GM12801 (cell line): ENCODE results near the gene TAB3.

Experiments
- CTCF ChIP-seq: IDR thresholded peaks from one replicate; pipeline ENCODE4 v1.5.1; 2011; ENCODE audit warnings: control low read depth; ENCODE audit not compliant: insufficient read length; ENCODE audit errors: extremely low read depth

Gene TAB3

DNA sequence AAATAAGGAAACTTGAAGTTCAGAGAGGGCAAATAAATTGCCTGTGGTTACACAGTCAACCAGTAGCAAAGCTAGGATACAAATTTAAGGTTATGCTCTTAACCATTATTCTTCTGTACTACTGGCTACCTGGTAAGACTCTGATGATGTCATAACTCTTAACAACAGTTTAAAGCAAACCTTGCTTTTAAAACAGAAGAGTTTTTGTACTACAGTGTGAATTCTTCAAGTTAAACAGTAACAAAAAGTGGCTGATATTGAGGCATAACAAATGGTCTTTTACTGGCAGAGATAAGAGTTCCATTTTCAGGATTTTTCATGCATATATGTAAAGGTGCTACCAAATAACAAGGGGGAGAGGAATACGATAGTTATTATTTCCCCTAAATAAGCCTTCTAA, 23.4 kb downstream of the TAB3 start:
- TF ChIP-seq CTCF = no peak

- no peak for TF ChIP-seq CTCF
Measured at GRCh38 chrX:30865015-30865414, 24.0 kb downstream of the TAB3 start.

GRCh38 chrX:30864383-30864785, 24.7 kb downstream of the TAB3 start:
- TF ChIP-seq CTCF = no peak

- TF ChIP-seq CTCF = no peak
Measured at GRCh38 chrX:30863974-30864373, 25.1 kb downstream of the TAB3 start.

GRCh38 chrX:30858098-30858497, 31.0 kb downstream of the TAB3 start:
- TF ChIP-seq CTCF = no peak

DNA sequence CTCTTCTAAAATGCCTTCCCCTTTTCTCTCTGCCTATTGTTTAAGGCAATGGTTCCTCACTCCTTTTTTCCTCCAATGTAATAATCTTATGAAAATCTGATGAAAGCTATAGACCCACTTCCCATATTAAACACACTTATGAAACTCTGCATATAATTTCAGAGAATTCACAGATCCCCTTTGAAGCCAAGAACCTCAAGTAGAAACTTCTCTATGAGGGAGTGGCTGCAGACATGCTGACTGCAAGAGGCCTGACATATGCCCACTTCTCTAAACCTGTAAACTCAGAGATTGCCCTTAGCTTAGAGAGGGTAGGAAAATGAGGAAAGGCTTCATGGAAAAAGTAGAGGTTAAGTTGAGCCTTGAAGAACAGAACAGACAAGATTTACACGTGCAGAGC, 37.6 kb downstream of the TAB3 start:
- no peak for TF ChIP-seq CTCF

- TF ChIP-seq CTCF = no peak
Measured at GRCh38 chrX:30835373-30835772, 53.7 kb downstream of the TAB3 start.

DNA sequence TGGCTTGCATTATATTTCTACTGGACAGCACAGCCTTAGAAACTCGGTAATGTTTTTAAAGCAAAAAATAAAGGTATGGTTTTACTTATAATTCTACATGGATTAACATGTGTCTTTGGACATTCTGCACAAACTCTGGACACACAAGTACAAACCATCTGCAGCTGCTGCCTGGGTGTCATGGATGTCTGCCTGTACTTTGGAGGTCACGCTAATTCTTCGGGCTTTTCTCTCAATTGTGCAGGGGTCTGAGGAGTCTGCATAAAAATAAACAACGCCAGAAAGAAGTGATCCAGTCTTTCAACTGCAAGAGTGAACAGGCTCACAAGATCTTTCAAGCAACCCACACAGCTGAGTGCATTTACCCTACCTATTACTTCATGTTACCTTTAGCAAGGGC, 55.2 kb downstream of the TAB3 start:
- no peak for TF ChIP-seq CTCF
